MCF 10A (cell line): ENCODE data around the gene VIL1. TPM values are rescaled to one million over a fixed set of nuclear protein-coding genes. Genes with fewer than 3 reads are reported as not detected.
A peak's percentile ranks its signal among the peaks of the same experiment; 100 is the strongest.

Source experiments
- BruUV-seq: library from RNA; stranded (reverse); fragments of 400-500 nt; replicated peaks from 2 replicates; lab custom pipeline; 2021; lab: Mats Ljungman, UMichigan
- CTCF ChIA-PET: fragments of 300-600 bp; sonication (Branson Sonifier 250); formaldehyde crosslinking; extraction: SDS; loops from one replicate; lab custom pipeline; 2021; ENCODE audit warnings: antibody characterized with exemption, inconsistent platforms; lab: Yijun Ruan, JAX
- POLR2A ChIA-PET: fragments of 300-600, 350-650 bp; sonication (Branson Sonifier 250); formaldehyde crosslinking; extraction: SDS; loops from one replicate; lab custom pipeline; 2020; ENCODE audit warnings: antibody characterized with exemption, inconsistent platforms; lab: Yijun Ruan, JAX
- DNase-seq: peaks from one replicate; pipeline ENCODE4 v3.0.0-alpha.2; 2018; ENCODE audit not compliant: unreplicated experiment
- H3K27ac Mint-ChIP-seq: one replicate; pipeline ENCODE4 v1.8.0; 2022; ENCODE audit warnings: mild to moderate bottlenecking, low read depth, mixed read lengths; ENCODE audit not compliant: unreplicated experiment
- H3K27me3 Mint-ChIP-seq: one replicate; pipeline ENCODE4 v1.8.0; 2022; ENCODE audit warnings: mixed read lengths; ENCODE audit not compliant: insufficient read depth, unreplicated experiment
- H3K36me3 Mint-ChIP-seq: one replicate; pipeline ENCODE4 v1.8.0; 2022; ENCODE audit warnings: mild to moderate bottlenecking, moderate library complexity, mixed read lengths; ENCODE audit not compliant: insufficient read depth, unreplicated experiment
- H3K4me1 Mint-ChIP-seq: one replicate; pipeline ENCODE4 v1.8.0; 2022; ENCODE audit warnings: mixed read lengths; ENCODE audit not compliant: insufficient read depth, unreplicated experiment
- H3K4me3 Mint-ChIP-seq: one replicate; pipeline ENCODE4 v1.8.0; 2022; ENCODE audit warnings: mild to moderate bottlenecking, moderate library complexity, mixed read lengths; ENCODE audit not compliant: unreplicated experiment
- H3K9me3 Mint-ChIP-seq: one replicate; pipeline ENCODE4 v1.8.0; 2022; ENCODE audit warnings: mixed read lengths; ENCODE audit not compliant: unreplicated experiment
- intact Hi-C: fragments of 100-400 bp; cut with micrococcal nuclease; formaldehyde crosslinking; loops from 2 replicates; pipeline ENCODE4 v1.14.1; 2022
- total RNA-seq: library from RNA; stranded (reverse); gene quantifications from 2 replicates; pipeline ENCODE4 v1.2.3, GENCODE V29; 2022
- TF ChIP-seq, protein P1 (sequence below): fragments of 200-600 bp; IDR thresholded peaks from one replicate; pipeline ENCODE4 v1.8.0; 2022; ENCODE audit warnings: antibody characterized with exemption, mild to moderate bottlenecking; ENCODE audit not compliant: unreplicated experiment

VIL1 gene
- total RNA-seq, 1 experiment from 2014 or later = not detected

DNA sequence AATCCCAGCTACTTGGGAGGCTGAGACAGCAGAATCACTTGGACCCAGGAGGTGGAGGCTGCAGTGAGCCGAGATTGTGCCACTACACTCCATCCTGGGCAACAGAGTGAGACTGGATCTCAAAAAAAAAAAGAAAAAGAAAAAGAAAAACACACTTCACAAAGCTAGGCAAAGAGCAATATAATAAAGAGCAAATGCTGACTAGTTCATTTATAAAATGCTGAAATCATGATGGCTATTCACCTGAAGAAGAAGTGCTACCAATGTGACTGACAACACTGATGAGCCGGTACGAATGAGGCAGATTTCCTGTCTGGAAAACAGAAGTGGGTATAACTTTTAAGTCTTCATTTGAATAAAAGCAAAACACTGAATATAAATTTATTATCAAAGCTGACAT lies 37.9 kb downstream of the VIL1 start:
- H3K36me3 Mint-ChIP-seq = peaks cover 79% of the 10 kb centered on the region
- BruUV-seq = no TSS peak
- no peak for DNase-seq
- ChIA-PET CTCF (interaction anchor here (0.6 to 3.0 kb wide), 2 partner anchors 9 to 120 kb away, joined by 4 to 11 read pairs; no protein-coding TSS in a partner anchor), POLR2A (no interaction called here)
- no peak overlapping the region for H3K27ac Mint-ChIP-seq
- H3K4me3 Mint-ChIP-seq = no peak overlapping the region
- H3K4me1 Mint-ChIP-seq = no peaks in the 10 kb centered on the region
- H3K9me3 Mint-ChIP-seq = no peaks in the 10 kb centered on the region
- TF ChIP-seq, protein P1, sequence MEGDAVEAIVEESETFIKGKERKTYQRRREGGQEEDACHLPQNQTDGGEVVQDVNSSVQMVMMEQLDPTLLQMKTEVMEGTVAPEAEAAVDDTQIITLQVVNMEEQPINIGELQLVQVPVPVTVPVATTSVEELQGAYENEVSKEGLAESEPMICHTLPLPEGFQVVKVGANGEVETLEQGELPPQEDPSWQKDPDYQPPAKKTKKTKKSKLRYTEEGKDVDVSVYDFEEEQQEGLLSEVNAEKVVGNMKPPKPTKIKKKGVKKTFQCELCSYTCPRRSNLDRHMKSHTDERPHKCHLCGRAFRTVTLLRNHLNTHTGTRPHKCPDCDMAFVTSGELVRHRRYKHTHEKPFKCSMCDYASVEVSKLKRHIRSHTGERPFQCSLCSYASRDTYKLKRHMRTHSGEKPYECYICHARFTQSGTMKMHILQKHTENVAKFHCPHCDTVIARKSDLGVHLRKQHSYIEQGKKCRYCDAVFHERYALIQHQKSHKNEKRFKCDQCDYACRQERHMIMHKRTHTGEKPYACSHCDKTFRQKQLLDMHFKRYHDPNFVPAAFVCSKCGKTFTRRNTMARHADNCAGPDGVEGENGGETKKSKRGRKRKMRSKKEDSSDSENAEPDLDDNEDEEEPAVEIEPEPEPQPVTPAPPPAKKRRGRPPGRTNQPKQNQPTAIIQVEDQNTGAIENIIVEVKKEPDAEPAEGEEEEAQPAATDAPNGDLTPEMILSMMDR = no peak
- intact Hi-C loops = no loop called here
- no peaks in the 10 kb centered on the region for H3K27me3 Mint-ChIP-seq

DNA sequence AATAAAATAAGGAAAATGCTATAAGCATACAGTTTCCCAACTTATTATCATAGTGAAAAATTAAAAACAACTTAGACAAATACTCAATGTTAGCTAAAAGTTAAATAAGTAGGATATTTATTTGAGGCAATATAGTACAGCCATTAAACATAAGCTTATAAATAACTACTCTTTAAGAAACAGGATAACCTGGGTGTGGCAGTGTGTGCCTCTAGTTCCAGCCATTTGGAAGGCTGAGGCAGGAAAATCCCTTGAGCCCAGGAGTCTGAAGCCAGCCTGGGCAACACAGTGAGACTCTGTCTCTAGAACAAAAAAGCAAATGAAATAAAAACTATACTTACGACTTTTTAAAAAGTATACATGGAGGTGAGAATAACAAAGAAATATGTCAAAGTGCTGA lies 39.7 kb downstream of the VIL1 start:
- no peak overlapping the region for H3K4me3 Mint-ChIP-seq
- no peak for DNase-seq
- H3K36me3 Mint-ChIP-seq = peaks cover 86% of the 10 kb centered on the region
- BruUV-seq = no TSS peak
- intact Hi-C loops = no loop called here
- H3K27me3 Mint-ChIP-seq = no peaks in the 10 kb centered on the region
- H3K4me1 Mint-ChIP-seq = no peaks in the 10 kb centered on the region
- H3K9me3 Mint-ChIP-seq = no peaks in the 10 kb centered on the region
- ChIA-PET CTCF (interaction anchor here (1.3 kb wide), 2 partner anchors 8 to 52 kb away, joined by 3 read pairs; no protein-coding TSS in a partner anchor), POLR2A (no interaction called here)
- TF ChIP-seq, protein P1 = no peak
- H3K27ac Mint-ChIP-seq = no peak overlapping the region

DNA sequence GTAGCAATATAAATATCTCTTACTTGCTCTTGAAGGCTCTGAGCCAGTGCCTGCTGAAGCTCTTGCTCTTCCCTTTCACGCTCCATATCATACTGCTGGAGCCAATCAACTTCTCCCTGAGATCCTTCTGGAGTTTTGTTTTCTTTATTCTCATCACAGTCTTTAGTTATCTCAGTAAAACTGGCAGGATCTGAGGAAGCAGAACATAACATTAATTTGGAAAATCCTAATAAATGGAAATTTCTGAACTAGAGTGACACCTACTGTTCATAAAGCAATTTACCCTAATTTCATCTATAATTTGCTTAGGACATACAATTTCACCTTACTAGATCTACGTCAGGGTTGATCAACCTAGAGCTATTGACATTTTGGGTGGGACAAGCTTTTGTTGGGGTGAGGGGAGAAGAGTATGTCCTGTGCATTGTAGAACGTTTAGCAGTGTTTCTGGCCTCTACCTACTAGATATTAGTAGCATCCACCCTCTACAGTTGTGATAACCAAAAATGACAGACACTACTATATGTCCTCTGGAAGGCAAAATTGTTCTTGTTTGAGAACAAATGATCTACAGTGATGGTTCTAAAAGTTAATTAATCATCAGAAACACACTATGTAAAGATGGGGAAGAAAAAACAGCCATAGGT lies 47.2 kb downstream of the VIL1 start:
- POLR2A ChIA-PET = interaction anchor here (0.7 to 1.1 kb wide), 4 partner anchors 10 to 1133 kb away, joined by 3 read pairs; no protein-coding TSS in a partner anchor
- Mint-ChIP-seq H3K36me3 (peaks cover 43% of the 10 kb centered on the region), H3K4me3 (no peak overlapping the region), H3K27ac (no peak overlapping the region), H3K27me3 (no peaks in the 10 kb centered on the region), H3K4me1 (no peaks in the 10 kb centered on the region), H3K9me3 (no peaks in the 10 kb centered on the region)
- no TSS peak for BruUV-seq
- intact Hi-C loops = loop anchor here (1.0 to 2.0 kb wide), 2 partner anchors 59 to 165 kb away; no protein-coding TSS in a partner anchor
- CTCF ChIA-PET = interaction anchor here (0.5 to 2.2 kb wide), 29 partner anchors 8 to 1093 kb away, joined by 3 to 12 read pairs (median 4); no protein-coding TSS in a partner anchor
- DNase-seq = peak; percentile 27
- TF ChIP-seq, protein P1 = peak; percentile 41

DNA sequence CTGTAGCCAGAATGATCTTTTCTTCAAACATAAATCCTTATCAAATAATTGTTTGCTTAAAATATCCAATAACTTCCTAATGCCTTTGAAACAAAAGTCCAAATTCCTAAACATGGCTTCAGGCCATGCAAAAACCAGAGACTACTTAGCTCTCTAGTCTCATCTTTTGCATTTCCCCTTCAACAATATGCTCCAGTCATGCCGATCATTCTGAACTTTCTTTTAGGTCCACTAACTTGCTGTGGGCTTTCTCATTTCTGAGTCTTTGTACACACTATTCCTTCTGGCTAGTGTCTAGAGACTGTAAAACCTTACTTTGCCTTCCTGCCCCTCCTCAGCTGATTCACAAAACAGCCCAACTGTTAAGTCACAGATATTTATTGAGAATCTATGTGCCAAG lies 51.5 kb downstream of the VIL1 start:
- intact Hi-C loops = no loop called here
- TF ChIP-seq, protein P1 = no peak
- Mint-ChIP-seq H3K4me1 (no peaks in the 10 kb centered on the region), H3K27ac (no peak overlapping the region), H3K4me3 (no peak overlapping the region), H3K9me3 (no peaks in the 10 kb centered on the region), H3K36me3 (peaks cover 50% of the 10 kb centered on the region), H3K27me3 (no peaks in the 10 kb centered on the region)
- ChIA-PET CTCF (interaction anchor here (0.6 to 1.2 kb wide), 2 partner anchors 17 to 169 kb away, joined by 3 read pairs; no protein-coding TSS in a partner anchor), POLR2A (no interaction called here)
- no peak for DNase-seq
- no TSS peak for BruUV-seq
